Spleen (tissue), 7 donors: ENCODE data around the gene CNTROB.

Experiments
- POLR2A ChIP-seq, 3 donors: fragments of 450-650 bp; IDR thresholded peaks; one replicate each; pipeline ENCODE4 v1.5.1; 2017; ENCODE audit warnings: antibody characterized with exemption in 3 of 3, mild to moderate bottlenecking in 1 of 3
- POLR2AphosphoS5 ChIP-seq, 3 donors: sonication (generic); formaldehyde crosslinking; IDR thresholded peaks; one replicate each; pipeline ENCODE4 v1.5.1; 2017; ENCODE audit warnings: antibody characterized with exemption in 3 of 3
- TF ChIP-seq, protein P1 (sequence below), 11 experiments: fragments of 200-600 bp in 7 of 11; fragments of 450-650 bp in 4 of 11; sonication (generic) in 4 of 11; IDR thresholded peaks in 8 of 11; conservative IDR thresholded peaks in 3 of 11; 1 replicate in 7 of 11; 2 replicates in 4 of 11; pipeline versions ENCODE4 v1.4.0 to v1.8.0; 2016 to 2021; ENCODE audit warnings: antibody characterized with exemption in 11 of 11, inconsistent platforms in 4 of 11, mild to moderate bottlenecking in 1 of 11
- donor health status: DM: no; HTN: no; CAD: no; lungs with moderate emphysema.
- donor health status: DM: no; HTN: no; CAD: no.
- donor health status: DM: no; HTN: no; CAD: no.

DNA sequence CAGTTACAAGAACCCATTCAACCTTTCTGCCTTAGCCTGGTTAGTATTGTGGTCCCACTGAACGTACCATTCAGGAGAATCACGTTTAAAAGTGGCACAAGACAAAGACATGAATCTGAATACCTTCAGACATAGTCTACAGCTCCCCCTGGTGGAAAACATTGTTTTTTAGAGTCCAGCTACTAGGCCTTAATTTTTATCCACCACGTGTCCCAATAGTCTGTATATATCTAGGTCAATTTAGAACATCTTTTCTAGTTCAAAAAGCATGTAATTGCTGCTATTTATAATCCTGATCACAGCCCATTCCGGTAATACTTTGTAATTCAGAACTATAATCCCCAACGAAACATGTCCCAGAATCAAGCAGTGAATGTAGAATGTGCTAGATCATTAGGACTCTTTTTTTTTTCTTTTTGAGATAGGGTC is 56.8 kb downstream of the CNTROB start:
- TF ChIP-seq POLR2AphosphoS5 (IDR thresholded peaks at IDR 0.05) (no peak), POLR2A (IDR thresholded peaks at IDR 0.05) (no peak)
- TF ChIP-seq, protein P1, sequence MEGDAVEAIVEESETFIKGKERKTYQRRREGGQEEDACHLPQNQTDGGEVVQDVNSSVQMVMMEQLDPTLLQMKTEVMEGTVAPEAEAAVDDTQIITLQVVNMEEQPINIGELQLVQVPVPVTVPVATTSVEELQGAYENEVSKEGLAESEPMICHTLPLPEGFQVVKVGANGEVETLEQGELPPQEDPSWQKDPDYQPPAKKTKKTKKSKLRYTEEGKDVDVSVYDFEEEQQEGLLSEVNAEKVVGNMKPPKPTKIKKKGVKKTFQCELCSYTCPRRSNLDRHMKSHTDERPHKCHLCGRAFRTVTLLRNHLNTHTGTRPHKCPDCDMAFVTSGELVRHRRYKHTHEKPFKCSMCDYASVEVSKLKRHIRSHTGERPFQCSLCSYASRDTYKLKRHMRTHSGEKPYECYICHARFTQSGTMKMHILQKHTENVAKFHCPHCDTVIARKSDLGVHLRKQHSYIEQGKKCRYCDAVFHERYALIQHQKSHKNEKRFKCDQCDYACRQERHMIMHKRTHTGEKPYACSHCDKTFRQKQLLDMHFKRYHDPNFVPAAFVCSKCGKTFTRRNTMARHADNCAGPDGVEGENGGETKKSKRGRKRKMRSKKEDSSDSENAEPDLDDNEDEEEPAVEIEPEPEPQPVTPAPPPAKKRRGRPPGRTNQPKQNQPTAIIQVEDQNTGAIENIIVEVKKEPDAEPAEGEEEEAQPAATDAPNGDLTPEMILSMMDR (IDR thresholded peaks at IDR 0.05 in 8 of 11, conservative IDR thresholded peaks at IDR 0.05 in 3 of 11): peak; percentile 56 to 83 (median 75)
